WTC11 (cell line): Measurements from ENCODE around the gene AIG1. TPM values are rescaled to one million over a fixed set of nuclear protein-coding genes. Genes with fewer than 3 reads are reported as not detected.

Source experiments
- ATAC-seq: fragments of 200-7000 bp; cut with Tn5 transposase; 2 replicates; pipeline ENCODE4 v1.10.0; 2021; ENCODE audit warnings: mild to moderate bottlenecking, moderate library complexity
- CTCF ChIA-PET: fragments of 300-600 bp; sonication (Branson Sonifier 250); formaldehyde crosslinking; loops from one replicate; lab custom pipeline; 2021; ENCODE audit warnings: antibody characterized with exemption; lab: Charles Lee
- POLR2A ChIA-PET: fragments of 350-600 bp; sonication (Branson Sonifier 250); formaldehyde crosslinking; loops from one replicate; lab custom pipeline; 2021; ENCODE audit warnings: antibody characterized with exemption; lab: Charles Lee
- DNase-seq: peaks from one replicate; pipeline ENCODE4 v3.0.0; 2021; ENCODE audit warnings: low spot score
- H3K27ac Mint-ChIP-seq: 2 replicates; pipeline ENCODE4 v1.8.0; 2021; ENCODE audit warnings: mixed read lengths
- H3K27me3 Mint-ChIP-seq: 2 replicates; pipeline ENCODE4 v1.8.0; 2021; ENCODE audit warnings: low read depth, mild to moderate bottlenecking, moderate library complexity, mixed read lengths
- H3K36me3 Mint-ChIP-seq: 2 replicates; pipeline ENCODE4 v1.8.0; 2021; ENCODE audit warnings: mixed read lengths
- H3K4me1 Mint-ChIP-seq: 2 replicates; pipeline ENCODE4 v1.8.0; 2022; ENCODE audit warnings: mixed read lengths
- H3K4me3 Mint-ChIP-seq: 2 replicates; pipeline ENCODE4 v1.8.0; 2021; ENCODE audit warnings: mild to moderate bottlenecking, moderate library complexity, mixed read lengths
- H3K9me3 Mint-ChIP-seq: 2 replicates; pipeline ENCODE4 v1.8.0; 2021; ENCODE audit warnings: mixed read lengths
- CREB1 ChIP-seq: sonication (generic); formaldehyde crosslinking; IDR thresholded peaks from 2 replicates; pipeline ENCODE4 v1.8.0; 2023; ENCODE audit warnings: mild to moderate bottlenecking, missing genetic modification reagents
- FOXJ3 ChIP-seq: sonication (generic); formaldehyde crosslinking; IDR thresholded peaks from 2 replicates; pipeline ENCODE4 v1.9.0; 2021; ENCODE audit warnings: missing genetic modification reagents, mild to moderate bottlenecking, borderline replicate concordance
- FOXK1 ChIP-seq: sonication (generic); formaldehyde crosslinking; IDR thresholded peaks from 2 replicates; pipeline ENCODE4 v1.8.0; 2022; ENCODE audit warnings: mild to moderate bottlenecking, moderate library complexity, missing genetic modification reagents
- GTF2I ChIP-seq: fragments of 250-450 bp; sonication (Bioruptor Pico); conservative IDR thresholded peaks from 2 replicates; pipeline ENCODE4 v1.4.0; 2021; ENCODE audit warnings: mild to moderate bottlenecking
- IRF2 ChIP-seq: sonication (generic); formaldehyde crosslinking; IDR thresholded peaks from 2 replicates; pipeline ENCODE4 v1.8.0; 2022; ENCODE audit warnings: low read depth, missing genetic modification reagents, borderline replicate concordance
- JUN ChIP-seq: sonication (generic); formaldehyde crosslinking; IDR thresholded peaks from 2 replicates; pipeline ENCODE4 v1.8.0; 2023; ENCODE audit warnings: mild to moderate bottlenecking, missing genetic modification reagents
- MXD4 ChIP-seq: fragments of 250-450 bp; sonication (Bioruptor Pico); IDR thresholded peaks from 2 replicates; pipeline ENCODE4 v1.8.0; 2021; ENCODE audit warnings: mild to moderate bottlenecking, moderate library complexity, borderline replicate concordance
- MYBL2 ChIP-seq: sonication (generic); formaldehyde crosslinking; IDR thresholded peaks from 2 replicates; pipeline ENCODE4 v1.8.1; 2023; ENCODE audit warnings: mild to moderate bottlenecking, moderate library complexity, missing genetic modification reagents
- NFATC4 ChIP-seq: fragments of 250-450 bp; sonication (Bioruptor Pico); IDR thresholded peaks from 2 replicates; pipeline ENCODE4 v1.9.0; 2021; ENCODE audit warnings: mild to moderate bottlenecking
- NFE2L1 ChIP-seq: sonication (generic); formaldehyde crosslinking; IDR thresholded peaks from 2 replicates; pipeline ENCODE4 v1.8.1; 2023; ENCODE audit warnings: missing genetic modification reagents
- NR3C1 ChIP-seq: sonication (generic); formaldehyde crosslinking; conservative IDR thresholded peaks from 2 replicates; pipeline ENCODE4 v1.8.1; 2023; ENCODE audit warnings: low read depth, mild to moderate bottlenecking, missing genetic modification reagents
- ZBTB21 ChIP-seq: sonication (generic); formaldehyde crosslinking; IDR thresholded peaks from 2 replicates; pipeline ENCODE4 v1.8.1; 2023; ENCODE audit warnings: mild to moderate bottlenecking, missing genetic modification reagents, borderline replicate concordance
- ZNF121 ChIP-seq: sonication (generic); formaldehyde crosslinking; IDR thresholded peaks from 2 replicates; pipeline ENCODE4 v1.8.0; 2023; ENCODE audit warnings: missing genetic modification reagents
- ZNF232 ChIP-seq: sonication (generic); formaldehyde crosslinking; IDR thresholded peaks from 2 replicates; pipeline ENCODE4 v1.8.0; 2022; ENCODE audit warnings: mild to moderate bottlenecking, missing genetic modification reagents
- ZNF396 ChIP-seq: fragments of 250-450 bp; sonication (Bioruptor Pico); IDR thresholded peaks from 2 replicates; pipeline ENCODE4 v1.8.0; 2021; ENCODE audit warnings: mild to moderate bottlenecking, moderate library complexity, borderline replicate concordance
- total RNA-seq: library from RNA; stranded (reverse); gene quantifications from 3 replicates; pipeline ENCODE4 v1.2.3, GENCODE V29; 2021
- TF ChIP-seq, protein P1 (sequence below): sonication (generic); formaldehyde crosslinking; IDR thresholded peaks from 2 replicates; pipeline ENCODE4 v1.8.0; 2023; ENCODE audit warnings: missing genetic modification reagents
- TF ChIP-seq, protein P2 (sequence below): sonication (generic); formaldehyde crosslinking; conservative IDR thresholded peaks from 2 replicates; pipeline ENCODE4 v1.8.1; 2023; ENCODE audit warnings: mild to moderate bottlenecking, low read depth, missing genetic modification reagents, moderate library complexity
- TF ChIP-seq, protein P3 (sequence below): sonication (generic); formaldehyde crosslinking; IDR thresholded peaks from 2 replicates; pipeline ENCODE4 v1.8.1; 2023; ENCODE audit warnings: mild to moderate bottlenecking, moderate library complexity, missing genetic modification reagents
- TF ChIP-seq, protein P4 (sequence below): sonication (generic); formaldehyde crosslinking; IDR thresholded peaks from 2 replicates; pipeline ENCODE4 v1.8.0; 2022; ENCODE audit warnings: missing genetic modification reagents

The AIG1 gene
- total RNA-seq, 1 experiment from 2014 or later = 38.8 TPM

DNA sequence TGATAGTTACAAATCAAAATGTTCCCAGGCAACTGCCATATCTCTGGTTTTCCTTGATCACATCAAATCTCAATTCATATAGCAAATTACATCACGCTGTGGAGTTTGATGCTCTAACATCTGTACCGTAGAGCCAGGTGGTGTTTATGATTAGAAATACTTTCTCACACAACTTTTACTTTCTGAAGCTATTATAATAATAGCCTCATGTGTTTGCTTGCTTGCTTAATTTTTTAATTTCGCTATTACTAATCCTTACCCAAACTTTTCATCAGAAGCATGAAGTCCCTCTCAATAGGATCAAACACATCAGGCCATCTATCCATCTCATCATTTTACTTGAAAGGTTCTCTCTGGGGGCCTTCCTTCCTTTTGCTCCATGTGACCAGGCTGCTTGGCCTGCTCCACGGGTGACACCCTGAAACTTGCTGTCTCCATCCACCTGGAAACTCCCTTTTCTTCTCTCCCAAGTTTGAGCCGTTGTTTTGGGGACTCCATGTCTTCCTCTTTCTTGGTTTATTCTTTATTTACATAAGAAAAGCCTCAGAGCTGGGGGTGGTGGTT, 314.4 kb downstream of the AIG1 start:
- ATAC-seq (no peak), DNase-seq (no peak)
- TF ChIP-seq, protein P1, sequence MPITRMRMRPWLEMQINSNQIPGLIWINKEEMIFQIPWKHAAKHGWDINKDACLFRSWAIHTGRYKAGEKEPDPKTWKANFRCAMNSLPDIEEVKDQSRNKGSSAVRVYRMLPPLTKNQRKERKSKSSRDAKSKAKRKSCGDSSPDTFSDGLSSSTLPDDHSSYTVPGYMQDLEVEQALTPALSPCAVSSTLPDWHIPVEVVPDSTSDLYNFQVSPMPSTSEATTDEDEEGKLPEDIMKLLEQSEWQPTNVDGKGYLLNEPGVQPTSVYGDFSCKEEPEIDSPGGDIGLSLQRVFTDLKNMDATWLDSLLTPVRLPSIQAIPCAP (CRISPR knock-in tag) = no peak
- TF ChIP-seq, protein P2, sequence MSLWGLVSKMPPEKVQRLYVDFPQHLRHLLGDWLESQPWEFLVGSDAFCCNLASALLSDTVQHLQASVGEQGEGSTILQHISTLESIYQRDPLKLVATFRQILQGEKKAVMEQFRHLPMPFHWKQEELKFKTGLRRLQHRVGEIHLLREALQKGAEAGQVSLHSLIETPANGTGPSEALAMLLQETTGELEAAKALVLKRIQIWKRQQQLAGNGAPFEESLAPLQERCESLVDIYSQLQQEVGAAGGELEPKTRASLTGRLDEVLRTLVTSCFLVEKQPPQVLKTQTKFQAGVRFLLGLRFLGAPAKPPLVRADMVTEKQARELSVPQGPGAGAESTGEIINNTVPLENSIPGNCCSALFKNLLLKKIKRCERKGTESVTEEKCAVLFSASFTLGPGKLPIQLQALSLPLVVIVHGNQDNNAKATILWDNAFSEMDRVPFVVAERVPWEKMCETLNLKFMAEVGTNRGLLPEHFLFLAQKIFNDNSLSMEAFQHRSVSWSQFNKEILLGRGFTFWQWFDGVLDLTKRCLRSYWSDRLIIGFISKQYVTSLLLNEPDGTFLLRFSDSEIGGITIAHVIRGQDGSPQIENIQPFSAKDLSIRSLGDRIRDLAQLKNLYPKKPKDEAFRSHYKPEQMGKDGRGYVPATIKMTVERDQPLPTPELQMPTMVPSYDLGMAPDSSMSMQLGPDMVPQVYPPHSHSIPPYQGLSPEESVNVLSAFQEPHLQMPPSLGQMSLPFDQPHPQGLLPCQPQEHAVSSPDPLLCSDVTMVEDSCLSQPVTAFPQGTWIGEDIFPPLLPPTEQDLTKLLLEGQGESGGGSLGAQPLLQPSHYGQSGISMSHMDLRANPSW (CRISPR knock-in tag) = no peak
- TF ChIP-seq IRF2 (CRISPR knock-in tag) = no peak
- no peak overlapping the region for H3K4me3 Mint-ChIP-seq
- POLR2A ChIA-PET = no interaction called here
- H3K4me1 Mint-ChIP-seq = 0 out of 2 replicates have a peak, but pooled peaks cover 3% of the 10 kb centered on the region
- CTCF ChIA-PET = interaction anchor here (0.8 kb wide), 1 partner anchor 38 kb away, joined by 3 read pairs; no protein-coding TSS in a partner anchor
- no peak overlapping the region for H3K27ac Mint-ChIP-seq
- H3K9me3 Mint-ChIP-seq = peaks cover 38% of the 10 kb centered on the region
- H3K36me3 Mint-ChIP-seq = 0 out of 2 replicates have a peak, but pooled peaks cover 5% of the 10 kb centered on the region
- peaks cover 3% of the 10 kb centered on the region; the same call in 1 of the 2 replicates for H3K27me3 Mint-ChIP-seq

DNA sequence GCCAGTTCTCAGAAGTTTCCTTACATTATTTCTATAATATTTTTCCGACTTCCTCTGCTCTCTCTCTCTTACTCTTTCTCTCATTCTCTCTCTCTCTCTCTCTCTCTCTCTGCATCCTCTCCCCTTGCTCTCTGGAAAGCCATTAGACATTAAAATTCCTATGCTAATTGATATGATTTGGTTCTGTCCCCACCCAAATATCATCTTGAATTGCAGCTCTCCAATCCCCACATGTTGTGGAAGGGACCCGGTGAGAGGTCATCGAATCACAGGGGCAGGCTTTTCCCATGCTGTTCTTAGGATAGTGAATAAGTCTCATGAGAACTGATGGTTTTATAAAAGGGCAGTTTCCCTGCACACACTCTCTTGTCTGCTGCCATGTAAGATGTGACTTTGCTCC, 315.7 kb downstream of the AIG1 start:
- DNase-seq (no peak), ATAC-seq (no peak)
- 0 out of 2 replicates have a peak, but pooled peaks cover 5% of the 10 kb centered on the region for H3K36me3 Mint-ChIP-seq
- POLR2A ChIA-PET = no interaction called here
- H3K9me3 Mint-ChIP-seq = peaks cover 38% of the 10 kb centered on the region
- H3K4me1 Mint-ChIP-seq = 0 out of 2 replicates have a peak, but pooled peaks cover 3% of the 10 kb centered on the region
- peaks cover 3% of the 10 kb centered on the region; the same call in 1 of the 2 replicates for H3K27me3 Mint-ChIP-seq
- H3K27ac Mint-ChIP-seq = no peak overlapping the region
- TF ChIP-seq ZNF232 (CRISPR knock-in tag) (no peak), MXD4 (CRISPR knock-in tag) (no peak), GTF2I (CRISPR knock-in tag) (no peak), NR3C1 (CRISPR knock-in tag) (no peak), JUN (CRISPR knock-in tag) (no peak)
- no peak overlapping the region for H3K4me3 Mint-ChIP-seq
- CTCF ChIA-PET = no interaction called here

DNA sequence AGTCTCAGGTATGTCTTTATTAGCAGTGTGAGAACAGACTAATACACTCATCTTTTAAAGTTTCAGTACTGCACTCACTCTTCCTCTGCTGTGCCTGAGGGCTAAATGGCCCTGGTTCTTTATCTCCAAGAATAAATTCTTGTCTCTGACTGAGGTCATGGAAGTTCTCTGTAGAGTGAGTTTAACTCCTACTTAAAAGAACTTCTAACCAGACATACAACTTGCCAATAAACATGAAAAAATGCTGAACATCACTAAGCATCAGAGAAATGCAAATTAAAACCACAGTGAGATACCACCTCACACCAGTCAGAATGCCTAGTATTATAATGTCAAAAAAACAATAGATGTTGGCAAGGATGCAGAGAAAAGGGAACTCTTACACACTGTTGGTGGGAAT, 316.2 kb downstream of the AIG1 start:
- H3K4me1 Mint-ChIP-seq = 0 out of 2 replicates have a peak, but pooled peaks cover 3% of the 10 kb centered on the region
- DNase-seq (no peak), ATAC-seq (no peak)
- no peak overlapping the region for H3K27ac Mint-ChIP-seq
- ChIA-PET CTCF (no interaction called here), POLR2A (no interaction called here)
- no peak overlapping the region for H3K4me3 Mint-ChIP-seq
- peaks cover 3% of the 10 kb centered on the region; the same call in 1 of the 2 replicates for H3K27me3 Mint-ChIP-seq
- peaks cover 38% of the 10 kb centered on the region for H3K9me3 Mint-ChIP-seq
- H3K36me3 Mint-ChIP-seq = 0 out of 2 replicates have a peak, but pooled peaks cover 5% of the 10 kb centered on the region
- TF ChIP-seq MYBL2 (CRISPR knock-in tag) = no peak
- TF ChIP-seq JUN (CRISPR knock-in tag) = no peak
- TF ChIP-seq, protein P2 (CRISPR knock-in tag) = no peak
- no peak for TF ChIP-seq NFATC4 (CRISPR knock-in tag)
- no peak for TF ChIP-seq FOXK1 (CRISPR knock-in tag)
- no peak for TF ChIP-seq ZNF396 (CRISPR knock-in tag)
- no peak for TF ChIP-seq ZBTB21 (CRISPR knock-in tag)
- TF ChIP-seq, protein P3, sequence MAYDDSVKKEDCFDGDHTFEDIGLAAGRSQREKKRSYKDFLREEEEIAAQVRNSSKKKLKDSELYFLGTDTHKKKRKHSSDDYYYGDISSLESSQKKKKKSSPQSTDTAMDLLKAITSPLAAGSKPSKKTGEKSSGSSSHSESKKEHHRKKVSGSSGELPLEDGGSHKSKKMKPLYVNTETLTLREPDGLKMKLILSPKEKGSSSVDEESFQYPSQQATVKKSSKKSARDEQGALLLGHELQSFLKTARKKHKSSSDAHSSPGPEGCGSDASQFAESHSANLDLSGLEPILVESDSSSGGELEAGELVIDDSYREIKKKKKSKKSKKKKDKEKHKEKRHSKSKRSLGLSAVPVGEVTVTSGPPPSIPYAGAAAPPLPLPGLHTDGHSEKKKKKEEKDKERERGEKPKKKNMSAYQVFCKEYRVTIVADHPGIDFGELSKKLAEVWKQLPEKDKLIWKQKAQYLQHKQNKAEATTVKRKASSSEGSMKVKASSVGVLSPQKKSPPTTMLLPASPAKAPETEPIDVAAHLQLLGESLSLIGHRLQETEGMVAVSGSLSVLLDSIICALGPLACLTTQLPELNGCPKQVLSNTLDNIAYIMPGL (CRISPR knock-in tag) = no peak
- TF ChIP-seq ZNF232 (CRISPR knock-in tag) = no peak
- no peak for TF ChIP-seq NFE2L1 (CRISPR knock-in tag)
- TF ChIP-seq CREB1 (CRISPR knock-in tag) = no peak
- no peak for TF ChIP-seq ZNF121
- TF ChIP-seq, protein P4, sequence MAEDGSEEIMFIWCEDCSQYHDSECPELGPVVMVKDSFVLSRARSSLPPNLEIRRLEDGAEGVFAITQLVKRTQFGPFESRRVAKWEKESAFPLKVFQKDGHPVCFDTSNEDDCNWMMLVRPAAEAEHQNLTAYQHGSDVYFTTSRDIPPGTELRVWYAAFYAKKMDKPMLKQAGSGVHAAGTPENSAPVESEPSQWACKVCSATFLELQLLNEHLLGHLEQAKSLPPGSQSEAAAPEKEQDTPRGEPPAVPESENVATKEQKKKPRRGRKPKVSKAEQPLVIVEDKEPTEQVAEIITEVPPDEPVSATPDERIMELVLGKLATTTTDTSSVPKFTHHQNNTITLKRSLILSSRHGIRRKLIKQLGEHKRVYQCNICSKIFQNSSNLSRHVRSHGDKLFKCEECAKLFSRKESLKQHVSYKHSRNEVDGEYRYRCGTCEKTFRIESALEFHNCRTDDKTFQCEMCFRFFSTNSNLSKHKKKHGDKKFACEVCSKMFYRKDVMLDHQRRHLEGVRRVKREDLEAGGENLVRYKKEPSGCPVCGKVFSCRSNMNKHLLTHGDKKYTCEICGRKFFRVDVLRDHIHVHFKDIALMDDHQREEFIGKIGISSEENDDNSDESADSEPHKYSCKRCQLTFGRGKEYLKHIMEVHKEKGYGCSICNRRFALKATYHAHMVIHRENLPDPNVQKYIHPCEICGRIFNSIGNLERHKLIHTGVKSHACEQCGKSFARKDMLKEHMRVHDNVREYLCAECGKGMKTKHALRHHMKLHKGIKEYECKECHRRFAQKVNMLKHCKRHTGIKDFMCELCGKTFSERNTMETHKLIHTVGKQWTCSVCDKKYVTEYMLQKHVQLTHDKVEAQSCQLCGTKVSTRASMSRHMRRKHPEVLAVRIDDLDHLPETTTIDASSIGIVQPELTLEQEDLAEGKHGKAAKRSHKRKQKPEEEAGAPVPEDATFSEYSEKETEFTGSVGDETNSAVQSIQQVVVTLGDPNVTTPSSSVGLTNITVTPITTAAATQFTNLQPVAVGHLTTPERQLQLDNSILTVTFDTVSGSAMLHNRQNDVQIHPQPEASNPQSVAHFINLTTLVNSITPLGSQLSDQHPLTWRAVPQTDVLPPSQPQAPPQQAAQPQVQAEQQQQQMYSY (CRISPR knock-in tag) = no peak
- no peak for TF ChIP-seq FOXJ3
